Smooth muscle cell of trachea (primary cell): ENCODE measurements around the gene CASKIN1. TPM values are rescaled to one million over a fixed set of nuclear protein-coding genes. Genes with fewer than 3 reads are reported as not detected.

ENCODE experiments used
- total RNA-seq: library from RNA; depleted of rRNA; stranded (reverse); fragments of >200 nt; gene quantifications from 2 replicates; pipeline ENCODE4 v1.2.1, GENCODE V29; 2014

CASKIN1 gene, protein sequence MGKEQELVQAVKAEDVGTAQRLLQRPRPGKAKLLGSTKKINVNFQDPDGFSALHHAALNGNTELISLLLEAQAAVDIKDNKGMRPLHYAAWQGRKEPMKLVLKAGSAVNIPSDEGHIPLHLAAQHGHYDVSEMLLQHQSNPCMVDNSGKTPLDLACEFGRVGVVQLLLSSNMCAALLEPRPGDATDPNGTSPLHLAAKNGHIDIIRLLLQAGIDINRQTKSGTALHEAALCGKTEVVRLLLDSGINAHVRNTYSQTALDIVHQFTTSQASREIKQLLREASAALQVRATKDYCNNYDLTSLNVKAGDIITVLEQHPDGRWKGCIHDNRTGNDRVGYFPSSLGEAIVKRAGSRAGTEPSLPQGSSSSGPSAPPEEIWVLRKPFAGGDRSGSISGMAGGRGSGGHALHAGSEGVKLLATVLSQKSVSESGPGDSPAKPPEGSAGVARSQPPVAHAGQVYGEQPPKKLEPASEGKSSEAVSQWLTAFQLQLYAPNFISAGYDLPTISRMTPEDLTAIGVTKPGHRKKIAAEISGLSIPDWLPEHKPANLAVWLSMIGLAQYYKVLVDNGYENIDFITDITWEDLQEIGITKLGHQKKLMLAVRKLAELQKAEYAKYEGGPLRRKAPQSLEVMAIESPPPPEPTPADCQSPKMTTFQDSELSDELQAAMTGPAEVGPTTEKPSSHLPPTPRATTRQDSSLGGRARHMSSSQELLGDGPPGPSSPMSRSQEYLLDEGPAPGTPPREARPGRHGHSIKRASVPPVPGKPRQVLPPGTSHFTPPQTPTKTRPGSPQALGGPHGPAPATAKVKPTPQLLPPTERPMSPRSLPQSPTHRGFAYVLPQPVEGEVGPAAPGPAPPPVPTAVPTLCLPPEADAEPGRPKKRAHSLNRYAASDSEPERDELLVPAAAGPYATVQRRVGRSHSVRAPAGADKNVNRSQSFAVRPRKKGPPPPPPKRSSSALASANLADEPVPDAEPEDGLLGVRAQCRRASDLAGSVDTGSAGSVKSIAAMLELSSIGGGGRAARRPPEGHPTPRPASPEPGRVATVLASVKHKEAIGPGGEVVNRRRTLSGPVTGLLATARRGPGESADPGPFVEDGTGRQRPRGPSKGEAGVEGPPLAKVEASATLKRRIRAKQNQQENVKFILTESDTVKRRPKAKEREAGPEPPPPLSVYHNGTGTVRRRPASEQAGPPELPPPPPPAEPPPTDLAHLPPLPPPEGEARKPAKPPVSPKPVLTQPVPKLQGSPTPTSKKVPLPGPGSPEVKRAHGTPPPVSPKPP (N-terminal part only)
- total RNA-seq: under 0.01 and 2.0 TPM in 2 replicates

GRCh38 chr16:2196162-2196980 lies at the start of gene CASKIN1:
TSS of gene CASKIN1 (minus strand) at chr16:2196605. CDS start at chr16:2196432, 173 bp downstream.

DNA sequence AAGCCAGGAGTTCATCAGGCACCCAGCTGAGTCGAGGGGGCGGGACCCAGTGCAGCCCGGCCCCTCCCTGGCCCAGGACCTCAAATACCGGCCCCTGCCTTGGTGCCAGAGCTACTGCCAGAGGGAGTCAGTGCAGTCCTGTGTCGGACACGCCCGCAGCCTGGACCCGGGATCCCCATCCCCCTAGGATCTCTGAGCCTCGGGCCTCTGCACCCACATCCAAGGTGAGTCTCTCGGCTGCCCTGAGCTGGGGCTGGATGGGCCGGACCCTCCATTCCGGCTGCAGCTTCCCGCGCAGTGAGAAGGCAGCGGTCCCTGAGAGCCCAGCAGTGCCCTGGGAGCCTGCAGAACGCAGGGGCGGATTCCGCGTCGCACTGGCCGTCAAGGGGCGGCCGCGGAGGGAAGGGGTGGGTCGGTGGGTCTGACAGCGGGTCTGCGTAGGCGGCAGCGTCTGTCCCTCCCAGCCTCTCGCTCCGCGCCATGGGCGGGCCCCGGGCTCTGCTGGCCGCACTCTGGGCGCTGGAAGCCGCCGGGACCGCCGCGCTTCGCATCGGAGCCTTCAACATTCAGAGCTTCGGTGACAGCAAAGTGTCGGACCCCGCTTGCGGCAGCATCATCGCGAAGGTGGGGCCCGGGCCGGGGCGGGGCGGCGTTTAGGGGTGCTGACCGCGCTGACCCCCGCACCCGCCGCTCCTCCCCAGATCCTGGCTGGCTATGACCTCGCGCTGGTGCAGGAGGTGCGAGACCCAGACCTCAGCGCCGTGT lies 40.1 kb upstream of the CASKIN1 start, which contains the start of gene DNASE1L2:
DNASE1L2 (plus strand) TSS at position 108 of the 765 bp plus-strand sequence; CDS start at position 481, 373 bp downstream.

DNA sequence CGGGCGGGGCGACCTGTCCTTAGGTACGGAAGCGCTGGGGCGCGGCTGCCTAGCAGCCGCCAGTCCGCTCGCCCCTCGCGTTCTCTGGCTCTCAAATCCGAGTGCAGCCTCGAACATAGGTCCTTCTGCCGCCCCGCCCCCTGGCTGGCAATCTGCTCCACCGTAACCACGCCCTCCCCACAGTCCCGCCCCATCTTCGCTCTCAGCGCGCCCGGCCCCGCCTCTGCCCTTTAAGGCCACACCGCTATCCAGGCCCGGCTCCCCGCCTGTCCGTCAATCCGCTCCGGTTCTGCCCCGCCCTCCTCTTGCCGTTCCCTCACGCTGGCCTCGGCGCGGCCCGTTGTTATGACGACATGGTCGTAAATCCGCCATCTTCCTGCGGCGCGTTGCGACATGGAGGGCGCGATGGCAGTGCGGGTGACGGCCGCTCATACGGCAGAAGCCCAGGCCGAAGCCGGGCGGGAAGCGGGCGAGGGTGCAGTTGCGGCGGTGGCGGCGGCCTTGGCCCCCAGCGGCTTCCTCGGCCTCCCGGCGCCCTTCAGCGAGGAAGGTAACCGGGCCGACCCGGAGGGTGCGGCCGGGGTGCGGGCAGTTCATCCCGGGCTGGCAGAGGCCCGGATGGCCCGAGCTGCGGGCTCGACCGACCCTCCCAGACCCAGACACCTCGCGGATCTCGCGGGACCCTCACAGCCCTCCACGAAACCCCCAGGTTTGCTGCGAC lies 27.0 kb upstream of the CASKIN1 start, which contains the start of gene E4F1:
E4F1 (plus strand) TSS at position 371 of the 721 bp plus-strand sequence; CDS start at position 394, 23 bp downstream.

GRCh38 chr16:2214719-2214968 lies 18.2 kb upstream of the CASKIN1 start, which contains the start of gene PGP:
TSS of gene PGP (minus strand) at chr16:2214840. CDS start at chr16:2214777, 63 bp downstream.

DNA sequence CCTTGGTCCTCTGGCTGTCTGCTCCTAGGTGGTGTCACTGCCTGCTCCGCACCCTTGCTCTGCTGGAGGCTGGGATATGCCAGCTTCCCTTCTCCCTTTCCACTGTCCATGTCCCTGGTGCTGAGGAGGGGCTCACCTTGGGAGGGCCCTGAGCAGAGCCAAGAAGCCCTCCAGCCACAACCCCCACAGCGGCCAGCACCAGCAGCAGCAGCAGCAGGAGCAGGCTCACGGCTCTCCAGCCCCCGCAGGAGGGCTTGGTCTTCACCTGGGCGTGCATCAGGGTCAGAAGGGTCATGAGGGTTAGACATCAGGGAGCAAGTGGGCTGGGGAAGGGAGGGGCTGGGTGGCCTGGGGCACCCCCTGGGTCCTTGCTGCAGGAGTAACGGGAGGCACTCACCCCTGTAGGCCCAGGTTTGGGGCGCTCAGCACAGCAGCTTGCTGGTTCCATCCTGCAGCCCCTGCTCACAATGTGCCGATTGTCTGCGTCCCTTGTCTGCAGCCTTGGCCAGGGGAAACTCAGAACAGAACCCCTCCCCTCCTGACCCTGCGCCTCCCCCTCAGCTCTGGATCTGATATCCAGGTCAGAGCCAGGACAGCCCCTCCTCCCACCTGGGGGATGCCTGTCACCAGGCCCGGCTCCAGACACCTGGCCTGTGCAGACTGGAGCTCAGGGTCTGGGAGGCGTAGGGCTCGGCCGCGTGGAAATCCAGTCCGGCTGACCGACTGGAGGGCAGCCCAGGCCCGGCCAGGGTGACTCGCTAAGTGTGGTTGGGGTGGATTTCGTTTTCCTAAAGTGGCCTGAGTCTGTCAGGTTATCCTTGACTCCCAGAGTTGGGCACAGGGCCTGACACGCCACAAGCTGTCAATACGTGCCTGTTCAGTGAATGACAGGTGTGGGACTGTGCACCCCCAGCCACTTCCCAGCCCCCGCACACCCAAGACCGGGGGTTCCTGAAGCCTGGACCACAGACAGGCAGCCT lies 14.3 kb upstream of the CASKIN1 start, which contains the start of gene BRICD5:
BRICD5 (minus strand) TSS at position 478 of the 980 bp plus-strand sequence; CDS start at position 448, 30 bp downstream.

DNA sequence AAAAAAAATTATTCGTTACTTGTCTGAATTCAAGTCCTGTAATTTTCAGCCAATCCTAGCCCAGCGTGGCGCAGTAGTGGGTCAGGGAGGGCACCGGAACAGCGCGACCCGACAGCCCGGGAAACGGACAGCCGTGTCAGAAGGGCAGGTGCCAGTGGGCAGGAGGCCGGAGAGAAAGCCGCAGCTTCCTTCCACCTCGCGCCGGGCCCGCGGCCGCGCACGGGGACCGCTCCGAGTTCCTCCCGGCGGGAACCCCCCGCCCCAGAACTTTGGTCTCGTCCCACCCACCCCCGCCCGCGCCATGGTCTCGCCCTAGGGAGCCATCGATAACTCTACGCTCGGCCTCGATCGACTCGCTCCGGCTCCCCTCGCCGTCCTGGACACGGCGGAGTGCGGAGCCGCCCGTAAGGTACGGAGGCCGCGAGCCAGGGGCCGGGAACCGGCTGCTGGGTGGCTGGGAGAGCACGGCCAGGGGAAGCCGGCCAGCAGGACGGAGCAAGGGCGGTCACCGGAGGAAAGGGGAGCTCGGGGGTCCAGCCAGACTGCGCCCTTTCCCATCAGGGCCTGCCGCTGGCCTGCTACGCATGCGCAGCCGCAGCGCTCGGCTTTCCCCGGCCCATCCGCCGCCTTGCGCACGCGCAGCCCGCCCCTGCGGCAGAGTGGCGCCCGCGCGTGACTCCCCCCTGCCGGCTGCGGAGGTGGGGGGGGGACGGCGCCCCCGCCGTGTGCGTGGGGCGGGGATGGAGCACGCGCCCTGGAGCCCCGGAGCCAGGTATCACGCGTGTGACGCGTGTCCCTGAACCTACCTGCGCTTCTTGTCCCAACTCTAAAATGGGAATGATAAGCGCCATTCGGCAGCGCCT lies 8.9 kb upstream of the CASKIN1 start, which contains the start of gene MLST8:
MLST8 (plus strand) TSS at position 351 of the 863 bp plus-strand sequence. CDS start 632 bp downstream, outside the sequence.

DNA sequence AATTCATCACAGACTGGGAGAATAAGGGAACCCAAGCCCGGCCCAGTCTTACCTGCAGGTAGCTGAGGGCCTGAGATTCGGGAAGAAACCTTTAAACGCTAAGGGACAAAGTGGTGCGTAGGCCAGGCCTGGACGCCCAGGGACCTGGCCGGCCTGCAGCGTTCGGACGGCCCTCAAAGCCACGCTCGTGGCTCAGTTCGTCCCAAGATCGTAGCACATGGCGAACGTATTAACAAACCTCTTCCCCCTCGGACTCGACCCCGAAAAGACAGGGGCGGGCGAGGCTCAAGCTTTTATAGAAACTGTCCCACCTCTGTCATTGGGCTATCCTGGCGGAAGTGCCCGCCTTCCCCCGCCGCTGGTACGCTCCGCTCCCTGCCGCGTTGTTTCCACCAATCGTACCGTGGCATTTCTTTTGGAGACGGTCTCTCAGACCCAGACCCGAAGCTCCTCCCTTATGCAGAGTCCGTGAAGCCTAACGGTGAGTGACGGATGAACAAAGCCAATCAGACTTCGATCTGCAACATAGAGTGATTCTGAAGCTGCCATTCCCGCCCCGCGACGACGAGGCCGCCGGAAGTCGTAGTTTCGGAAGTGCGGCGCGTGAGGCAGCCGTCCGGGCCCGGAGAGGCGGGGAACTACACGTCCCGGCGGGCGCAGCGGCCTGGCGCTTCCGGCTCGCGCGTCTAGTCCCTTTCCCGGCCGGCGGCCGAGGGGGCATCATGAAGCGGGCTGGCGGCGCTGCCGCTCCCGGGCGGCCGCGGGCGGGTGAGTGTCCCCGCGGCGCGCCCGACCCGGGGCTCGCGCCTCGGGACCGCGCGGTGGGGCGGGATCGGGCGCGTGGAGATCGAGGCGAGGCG lies 41.1 kb downstream of the CASKIN1 start, which contains the start of gene TRAF7:
TRAF7 (plus strand) TSS at position 692 of the 860 bp plus-strand sequence. CDS start 8,139 bp downstream, outside the sequence.

DNA sequence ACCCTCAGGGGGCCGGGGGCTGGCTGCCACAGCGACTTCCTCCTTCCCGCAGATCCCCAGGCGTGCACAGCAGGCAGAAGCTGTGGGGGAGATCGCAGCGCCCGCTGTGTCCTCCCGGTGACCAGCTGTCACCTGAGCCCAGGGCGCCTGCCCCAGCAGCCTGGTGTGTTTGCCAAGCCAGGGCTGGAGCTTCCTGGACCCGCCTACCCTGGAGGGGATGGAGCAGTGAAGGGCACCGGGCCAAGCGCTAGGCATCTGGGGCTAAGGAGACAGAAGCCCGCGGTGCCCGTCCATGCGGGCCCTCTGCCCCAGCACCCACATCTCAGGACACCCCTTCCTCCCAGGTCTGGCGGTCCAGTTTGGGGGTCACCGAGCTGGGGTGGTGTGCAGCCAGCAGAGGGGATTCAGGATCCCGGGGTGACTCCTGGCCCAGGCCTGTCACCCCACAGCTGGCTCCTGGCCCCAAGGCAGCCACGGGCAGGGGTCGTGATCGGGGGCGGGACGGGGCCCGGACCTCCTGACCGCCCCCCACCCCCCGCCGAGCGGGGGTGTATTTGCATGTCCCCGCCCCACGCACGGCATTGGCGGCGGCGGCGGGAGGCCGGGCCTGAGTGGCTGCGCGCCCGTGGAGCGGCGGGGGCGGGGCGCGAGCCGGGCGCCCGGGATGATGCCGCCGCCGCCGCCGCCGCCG lies 48.3 kb downstream of the CASKIN1 start, which contains the start of gene RAB26:
RAB26 (plus strand) TSS at position 645 of the 691 bp plus-strand sequence. CDS start 159 bp downstream, outside the sequence.

GRCh38 chr16:2135770-2136490 lies 60.5 kb downstream of the CASKIN1 start, which contains the start of gene PKD1:
TSS of gene PKD1 (minus strand) at chr16:2135898. CDS start at chr16:2135689, 209 bp downstream.

Other genes starting within 250 kb of the CASKIN1 start
- not detected in 2 replicates for gene RPL3L, start 241.9 kb downstream of the CASKIN1 start, total RNA-seq
- 139 and 192 TPM in 2 replicates for gene NDUFB10, start 237.1 kb downstream of the CASKIN1 start, total RNA-seq
- 1,747 and 2,610 TPM in 2 replicates for gene RPS2, start 231.8 kb downstream of the CASKIN1 start, total RNA-seq
- gene RNF151, start 229.7 kb downstream of the CASKIN1 start, total RNA-seq: not detected in 2 replicates
- gene TBL3, start 224.6 kb downstream of the CASKIN1 start, total RNA-seq: 40.2 and 56.6 TPM in 2 replicates
- gene NOXO1, start 215.1 kb downstream of the CASKIN1 start, total RNA-seq: 0.15 TPM in 1 of 2 replicates, not detected in the other
- gene GFER, start 212.4 kb downstream of the CASKIN1 start, total RNA-seq: 14.7 and 17.7 TPM in 2 replicates
- 4.8 and 9.4 TPM in 2 replicates for gene SYNGR3, start 206.6 kb downstream of the CASKIN1 start, total RNA-seq
- 27.3 and 27.5 TPM in 2 replicates for gene ZNF598, start 186.8 kb downstream of the CASKIN1 start, total RNA-seq
- gene NPW, start 176.8 kb downstream of the CASKIN1 start, total RNA-seq: 0.29 and 2.5 TPM in 2 replicates
- gene NHERF2, start 169.7 kb downstream of the CASKIN1 start, total RNA-seq: 30.5 and 60.4 TPM in 2 replicates
- gene NTHL1, start 148.8 kb downstream of the CASKIN1 start, total RNA-seq: 26.6 and 27.8 TPM in 2 replicates
- gene TSC2, start 148.6 kb downstream of the CASKIN1 start, total RNA-seq: 70.5 and 85.2 TPM in 2 replicates
- gene PKD1, start 60.7 kb downstream of the CASKIN1 start, total RNA-seq: 184 and 227 TPM in 2 replicates
- gene RAB26, start 48.0 kb downstream of the CASKIN1 start, total RNA-seq: 1.2 and 2.9 TPM in 2 replicates
- 59.2 and 92.1 TPM in 2 replicates for gene TRAF7, start 40.8 kb downstream of the CASKIN1 start, total RNA-seq
- gene MLST8, start 8.8 kb upstream of the CASKIN1 start, total RNA-seq: 30.8 and 33.6 TPM in 2 replicates
- gene BRICD5, start 14.3 kb upstream of the CASKIN1 start, total RNA-seq: 0.58 and 0.99 TPM in 2 replicates
- gene PGP, start 18.2 kb upstream of the CASKIN1 start, total RNA-seq: 7.4 and 10.6 TPM in 2 replicates
- 24.4 and 39.2 TPM in 2 replicates for gene E4F1, start 27.0 kb upstream of the CASKIN1 start, total RNA-seq
- 0.15 and 1.5 TPM in 2 replicates for gene DNASE1L2, start 39.8 kb upstream of the CASKIN1 start, total RNA-seq
- gene ECI1, start 55.0 kb upstream of the CASKIN1 start, total RNA-seq: 34.6 and 42.0 TPM in 2 replicates
- gene RNPS1, start 71.5 kb upstream of the CASKIN1 start, total RNA-seq: 69.3 and 82.5 TPM in 2 replicates
- gene ABCA3, start 144.1 kb upstream of the CASKIN1 start, total RNA-seq: 1.2 and 2.3 TPM in 2 replicates
- 5.1 and 24.0 TPM in 2 replicates for gene CCNF, start 232.8 kb upstream of the CASKIN1 start, total RNA-seq